HepG2 (cell line): Measurements from ENCODE around the gene CDH23. TPM values are rescaled to one million over a fixed set of nuclear protein-coding genes. Genes with fewer than 3 reads are reported as not detected.

Experiments used
- ATAC-seq: fragments of 200-7000 bp; cut with Tn5 transposase; 3 replicates; pipeline ENCODE4 v1.9.1; 2020; ENCODE audit warnings: mild to moderate bottlenecking, moderate library complexity
- BruUV-seq: library from RNA; stranded (reverse); fragments of 400-500 nt; replicated peaks from 2 replicates; lab custom pipeline; 2021; lab: Mats Ljungman, UMichigan
- CTCF ChIA-PET: fragments of 300-600 bp; formaldehyde crosslinking; extraction: SDS; loops from one replicate; lab custom pipeline; 2021; ENCODE audit warnings: low total read pairs, inconsistent platforms, low intra/inter-chr PET ratio; lab: Yijun Ruan, JAX
- POLR2A ChIA-PET: fragments of 350-600 bp; sonication (Branson Sonifier 250); formaldehyde crosslinking; loops from one replicate; lab custom pipeline; 2020; ENCODE audit warnings: antibody characterized with exemption, inconsistent platforms; lab: Yijun Ruan, JAX
- DNase-seq: peaks from one replicate; pipeline ENCODE4 v3.0.0-alpha.2; 2015; ENCODE audit warnings: low spot score
- FAIRE-seq: peaks from 3 replicates; lab custom pipeline; 2011; peaks lifted over from hg19 to GRCh38; lab: Jason Lieb, UNC
- H2AFZ ChIP-seq: one replicate; pipeline ENCODE4 v1.6.1; 2011; ENCODE audit warnings: low read length, inconsistent platforms
- H3K27ac ChIP-seq: fragments of 300-600 bp; 3 replicates; pipeline ENCODE4 v1.8.0; 2011; ENCODE audit warnings: mixed run types, mild to moderate bottlenecking, mixed read lengths, low read length, inconsistent platforms; ENCODE audit not compliant: insufficient read depth; ENCODE audit errors: extremely low read length
- H3K27me3 ChIP-seq, 2 experiments: fragments of 200-600 bp in 1 of 2; 2 replicates in 1 of 2; 3 replicates in 1 of 2; pipeline versions ENCODE4 v1.6.0 to v1.8.0; 2011; ENCODE audit warnings: low read length in 2 of 2, mild to moderate bottlenecking in 2 of 2, moderate library complexity in 2 of 2, inconsistent platforms in 1 of 2; ENCODE audit not compliant: insufficient read depth in 2 of 2, control insufficient read depth in 1 of 2
- H3K36me3 ChIP-seq, 2 experiments: fragments of 200-600 bp in 1 of 2; replicated peaks in 1 of 2; 2 replicates in 1 of 2; 3 replicates in 1 of 2; pipeline versions ENCODE4 v1.5.1 to v1.8.0; 2011; ENCODE audit warnings: low read length in 2 of 2, inconsistent platforms in 1 of 2; ENCODE audit not compliant: insufficient read depth in 2 of 2, control insufficient read depth in 1 of 2
- H3K4me1 ChIP-seq: 2 replicates; pipeline ENCODE4 v1.5.1; 2012; ENCODE audit warnings: low read length, inconsistent platforms; ENCODE audit not compliant: insufficient read depth
- H3K4me2 ChIP-seq: 2 replicates; pipeline ENCODE4 v1.6.0; 2011; ENCODE audit warnings: low read depth, low read length, inconsistent platforms
- H3K4me3 ChIP-seq, 3 experiments: fragments of 200-600 bp in 1 of 3; sonication (generic), shearing (Covaris generic) in 1 of 3; replicated peaks in 1 of 3; 2 replicates each; pipeline ENCODE4 v1.5.1; 2011 to 2016; ENCODE audit warnings: low read length in 3 of 3, inconsistent platforms in 2 of 3, low read depth in 2 of 3, mild to moderate bottlenecking in 2 of 3, control low read depth in 1 of 3, mixed read lengths in 1 of 3; ENCODE audit not compliant: insufficient read depth in 1 of 3
- H3K79me2 ChIP-seq: one replicate; pipeline ENCODE4 v1.6.1; 2011; ENCODE audit warnings: low read length, inconsistent platforms; ENCODE audit not compliant: insufficient read depth
- H3K9ac ChIP-seq: 2 replicates; pipeline ENCODE4 v1.6.0; 2011; ENCODE audit warnings: mild to moderate bottlenecking, low read depth, low read length, inconsistent platforms; ENCODE audit not compliant: insufficient read depth
- H3K9me3 ChIP-seq: 2 replicates; pipeline ENCODE4 v1.5.1; 2012; ENCODE audit warnings: mild to moderate bottlenecking, low read length
- H4K20me1 ChIP-seq: 2 replicates; pipeline ENCODE4 v1.6.0; 2011; ENCODE audit warnings: inconsistent platforms, mild to moderate bottlenecking, low read length, moderate library complexity; ENCODE audit not compliant: insufficient read depth
- E2F5 ChIP-seq: sonication (generic); formaldehyde crosslinking; conservative IDR thresholded peaks from 2 replicates; pipeline ENCODE4 v1.4.0; 2020; ENCODE audit warnings: missing genetic modification reagents
- KAT2B ChIP-seq: fragments of 150-350 bp; IDR thresholded peaks from 2 replicates; pipeline ENCODE4 v1.6.1; 2014; ENCODE audit warnings: low read depth, low read length, borderline replicate concordance
- ZNF407 ChIP-seq: sonication (generic); formaldehyde crosslinking; IDR thresholded peaks from one replicate; pipeline ENCODE4 v1.5.1; 2020; ENCODE audit warnings: mild to moderate bottlenecking, missing genetic modification reagents; ENCODE audit errors: not compliant biosample characterization
- ZNF639 ChIP-seq: conservative IDR thresholded peaks from 2 replicates; pipeline ENCODE4 v1.6.1; 2018; ENCODE audit warnings: missing genetic modification reagents
- ZNF773 ChIP-seq: sonication (generic); formaldehyde crosslinking; IDR thresholded peaks from 2 replicates; pipeline ENCODE4 v1.4.0; 2020; ENCODE audit warnings: missing genetic modification reagents, borderline replicate concordance
- ZNF790 ChIP-seq: sonication (generic); formaldehyde crosslinking; IDR thresholded peaks from 2 replicates; pipeline ENCODE4 v1.8.0; 2022; ENCODE audit warnings: missing genetic modification reagents, mild to moderate bottlenecking, borderline replicate concordance
- WGBS: methylation state at CpG from one replicate; pipeline ENCODE4 v1.1.6; 2017; ENCODE audit warnings: low lambda C conversion rate; 5-methylcytosine and 5-hydroxymethylcytosine counted together
- in situ Hi-C: cut with HindIII; loops from 2 replicates; pipeline ENCODE4 v1.10.0; 2017; ENCODE audit warnings: low pct_unique_long_range_greater_than_20kb; ENCODE audit not compliant: extremely low pct_ligation_motif_present
- intact Hi-C: fragments of 100-400 bp; cut with micrococcal nuclease; formaldehyde crosslinking; loops from one replicate; pipeline ENCODE4 v1.10.0; 2022; ENCODE audit not compliant: unreplicated experiment
- polyA plus RNA-seq, 8 experiments: library from polyadenylated mRNA; depleted of rRNA in 3 of 8; stranded (reverse) in 7 of 8; unstranded in 1 of 8; fragments of >200 nt; fragmentation: Illumina TruSeq in 4 of 8; extraction: Trizol in 4 of 8; gene quantifications; 2 replicates each; pipeline versions ENCODE4 v1.2.1 to v1.2.3, GENCODE V29; 2011 to 2016; ENCODE audit warnings: low read depth in 4 of 8, missing spikeins in 1 of 8, mixed read lengths in 1 of 8; ENCODE audit not compliant: insufficient read depth in 1 of 8
- total RNA-seq, 5 experiments: library from RNA; depleted of rRNA; stranded (reverse); fragments of >200 nt; fragmentation: Illumina TruSeq; extraction: Trizol; gene quantifications; 2 replicates each; pipeline ENCODE4 v1.2.3, GENCODE V29; 2016; ENCODE audit warnings: low read depth in 1 of 5

Gene CDH23
- total and polyA plus RNA-seq, 2 of the 13 experiments (the other 11 are each of a cell fraction or from before 2014, with no cell fraction given) = 0.13 TPM; not detected in 1

GRCh38 chr10:71743089-71743838 is 346.5 kb downstream of the CDH23 start:
- no peak overlapping the region for H3K27ac ChIP-seq
- WGBS = 5% methylated on average over 4 of the region's 4 CpGs
- no TSS peak for BruUV-seq
- no peak for ATAC-seq
- no peak overlapping the region for H3K4me2 ChIP-seq
- no peaks in the 10 kb centered on the region for H3K79me2 ChIP-seq
- H2AFZ ChIP-seq = no peak overlapping the region
- POLR2A ChIA-PET = no interaction called here
- no peaks in the 10 kb centered on the region for H3K9me3 ChIP-seq
- H3K4me3 ChIP-seq = no peak overlapping the region
- peaks cover 21% of the 10 kb centered on the region; the same call in 1 of the 2 replicates for H3K4me1 ChIP-seq
- CTCF ChIA-PET = no interaction called here
- H3K36me3 ChIP-seq = no peaks in the 10 kb centered on the region
- in situ Hi-C loops (no loop called here), intact Hi-C loops (no loop called here)
- peaks cover 1 to 26% of the 10 kb centered on the region in 2 experiments; a peak in 3 of 5 replicates for H3K27me3 ChIP-seq
- DNase-seq = no peak
- H4K20me1 ChIP-seq = no peaks in the 10 kb centered on the region
- no peak overlapping the region for H3K9ac ChIP-seq
- no peak for FAIRE-seq
- no peak for TF ChIP-seq ZNF790
- no peak for TF ChIP-seq ZNF773 (CRISPR knock-in tag)
- no peak for TF ChIP-seq KAT2B
- no peak for TF ChIP-seq E2F5 (CRISPR knock-in tag)

GRCh38 chr10:71743866-71744265 is 347.1 kb downstream of the CDH23 start:
- H3K9ac ChIP-seq = no peak overlapping the region
- H3K4me2 ChIP-seq = no peak overlapping the region
- POLR2A ChIA-PET = no interaction called here
- no peaks in the 10 kb centered on the region for H4K20me1 ChIP-seq
- DNase-seq (no peak), FAIRE-seq (no peak), ATAC-seq (no peak)
- peaks cover 0 to 22% of the 10 kb centered on the region in 2 experiments; a peak in 2 of 5 replicates for H3K27me3 ChIP-seq
- WGBS = 9% methylated on average over 1 of the region's 1 CpG
- in situ Hi-C loops = no loop called here
- CTCF ChIA-PET = no interaction called here
- no TSS peak for BruUV-seq
- no peaks in the 10 kb centered on the region for H3K79me2 ChIP-seq
- no peaks in the 10 kb centered on the region for H3K9me3 ChIP-seq
- H3K4me3 ChIP-seq = no peak overlapping the region
- peaks cover 21% of the 10 kb centered on the region; the same call in 1 of the 2 replicates for H3K4me1 ChIP-seq
- intact Hi-C loops = no loop called here
- no peak overlapping the region for H2AFZ ChIP-seq
- no peaks in the 10 kb centered on the region for H3K36me3 ChIP-seq
- H3K27ac ChIP-seq = no peak overlapping the region
- TF ChIP-seq ZNF407 (CRISPR knock-in tag) (no peak), ZNF639 (CRISPR knock-in tag) (no peak)
